Neutrophil (primary cell): ENCODE measurements around the gene IQSEC1.

Source experiments
- H3K27ac ChIP-seq: fragments of 200-600 bp; sonication (generic); 2 replicates; pipeline ENCODE4 v1.5.1; 2016; ENCODE audit warnings: mild to moderate bottlenecking, moderate library complexity
- H3K27me3 ChIP-seq: fragments of 200-600 bp; sonication (generic); 2 replicates; pipeline ENCODE4 v1.6.0; 2016; ENCODE audit warnings: mild to moderate bottlenecking
- H3K36me3 ChIP-seq: fragments of 200-600 bp; sonication (generic); 2 replicates; pipeline ENCODE4 v1.5.1; 2017
- H3K4me1 ChIP-seq, 2 experiments: fragments of 200-600 bp in 1 of 2; sonication (generic) in 1 of 2; 1 replicate in 1 of 2; 2 replicates in 1 of 2; pipeline versions ENCODE4 v1.5.1 to v1.6.1; 2013 to 2016; ENCODE audit warnings: low read depth in 1 of 2, low read length in 1 of 2, mild to moderate bottlenecking in 1 of 2, moderate library complexity in 1 of 2; ENCODE audit not compliant: control insufficient read depth in 1 of 2, insufficient read depth in 1 of 2
- H3K4me3 ChIP-seq, 2 experiments: fragments of 200-600 bp in 1 of 2; sonication (generic) in 1 of 2; 1 replicate in 1 of 2; 2 replicates in 1 of 2; pipeline ENCODE4 v1.5.1; 2013 to 2016; ENCODE audit warnings: low read depth in 1 of 2, low read length in 1 of 2, mild to moderate bottlenecking in 1 of 2, moderate library complexity in 1 of 2
- H3K9me3 ChIP-seq: fragments of 200-600 bp; sonication (generic); 2 replicates; pipeline ENCODE4 v1.5.1; 2016
- TF ChIP-seq, protein P1 (sequence below): fragments of 200-600 bp; sonication (generic); IDR thresholded peaks from 2 replicates; pipeline ENCODE4 v1.5.1; 2016; ENCODE audit warnings: antibody characterized with exemption

IQSEC1 gene

DNA sequence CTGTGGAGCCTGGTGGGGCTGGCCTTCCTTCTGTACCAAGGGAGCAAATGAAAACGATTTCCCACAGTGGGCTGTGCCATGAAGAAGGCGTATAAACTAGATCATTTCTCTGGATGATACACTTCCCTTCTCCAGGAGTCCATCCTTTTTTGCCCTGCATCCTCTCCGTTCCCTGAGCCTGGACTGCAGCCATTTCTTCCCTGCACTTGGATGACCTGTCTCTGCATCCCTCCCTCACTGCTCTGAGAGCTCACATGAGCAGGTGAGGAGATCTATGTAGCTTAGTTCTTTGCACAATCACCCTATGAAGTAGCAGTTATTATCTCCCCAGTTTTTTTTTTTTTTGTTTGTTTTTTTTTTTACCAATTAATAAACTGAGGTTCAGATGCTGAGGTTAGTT, 46.7 kb downstream of the IQSEC1 start:
- Histone ChIP-seq H3K9me3 (no peaks in the 10 kb centered on the region), H3K27me3 (no peaks in the 10 kb centered on the region), H3K4me3 (no peak overlapping the region), H3K4me1 (no peaks in the 10 kb centered on the region), H3K36me3 (no peaks in the 10 kb centered on the region), H3K27ac (no peak overlapping the region)
- TF ChIP-seq, protein P1, sequence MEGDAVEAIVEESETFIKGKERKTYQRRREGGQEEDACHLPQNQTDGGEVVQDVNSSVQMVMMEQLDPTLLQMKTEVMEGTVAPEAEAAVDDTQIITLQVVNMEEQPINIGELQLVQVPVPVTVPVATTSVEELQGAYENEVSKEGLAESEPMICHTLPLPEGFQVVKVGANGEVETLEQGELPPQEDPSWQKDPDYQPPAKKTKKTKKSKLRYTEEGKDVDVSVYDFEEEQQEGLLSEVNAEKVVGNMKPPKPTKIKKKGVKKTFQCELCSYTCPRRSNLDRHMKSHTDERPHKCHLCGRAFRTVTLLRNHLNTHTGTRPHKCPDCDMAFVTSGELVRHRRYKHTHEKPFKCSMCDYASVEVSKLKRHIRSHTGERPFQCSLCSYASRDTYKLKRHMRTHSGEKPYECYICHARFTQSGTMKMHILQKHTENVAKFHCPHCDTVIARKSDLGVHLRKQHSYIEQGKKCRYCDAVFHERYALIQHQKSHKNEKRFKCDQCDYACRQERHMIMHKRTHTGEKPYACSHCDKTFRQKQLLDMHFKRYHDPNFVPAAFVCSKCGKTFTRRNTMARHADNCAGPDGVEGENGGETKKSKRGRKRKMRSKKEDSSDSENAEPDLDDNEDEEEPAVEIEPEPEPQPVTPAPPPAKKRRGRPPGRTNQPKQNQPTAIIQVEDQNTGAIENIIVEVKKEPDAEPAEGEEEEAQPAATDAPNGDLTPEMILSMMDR = no peak

DNA sequence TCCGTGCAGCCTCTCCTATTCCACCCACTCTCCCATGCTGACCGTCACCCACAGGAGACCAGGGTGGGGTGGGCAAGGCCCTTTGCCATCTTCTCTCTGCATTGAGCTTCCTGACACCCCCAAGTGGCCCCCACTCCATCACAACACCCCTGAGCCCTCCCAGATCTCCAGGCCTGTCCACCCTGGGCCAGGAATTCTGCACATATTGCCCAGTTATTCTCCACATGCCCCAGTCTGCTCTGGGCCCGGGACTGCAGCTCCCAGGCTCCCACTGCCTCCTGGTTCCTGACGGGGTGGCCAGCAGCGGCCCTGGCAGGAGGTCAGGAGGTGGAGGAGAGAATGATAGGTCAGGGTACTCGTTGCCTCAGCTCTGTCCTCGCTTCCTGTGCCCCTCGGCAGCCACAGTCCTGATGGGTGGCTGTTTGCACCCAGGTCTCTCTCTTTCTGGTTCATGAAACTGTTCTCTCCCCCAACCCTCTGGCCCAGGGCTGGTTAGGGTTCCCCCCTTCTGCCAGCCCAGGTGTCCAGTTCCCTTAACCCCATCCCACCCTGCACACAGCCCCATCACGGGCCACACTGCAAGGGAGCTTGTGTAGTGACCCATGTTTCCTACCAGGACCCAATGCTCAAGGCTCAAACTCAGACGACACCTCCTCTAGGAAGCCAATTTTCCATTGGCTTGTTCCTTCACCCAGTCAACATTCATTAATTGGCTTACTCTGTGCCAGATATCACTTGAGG, 47.3 kb downstream of the IQSEC1 start:
- no peak overlapping the region for H3K4me3 ChIP-seq
- no peaks in the 10 kb centered on the region for H3K9me3 ChIP-seq
- TF ChIP-seq, protein P1 = no peak
- H3K27me3 ChIP-seq = no peaks in the 10 kb centered on the region
- H3K27ac ChIP-seq = no peak overlapping the region
- H3K4me1 ChIP-seq = no peaks in the 10 kb centered on the region
- no peaks in the 10 kb centered on the region for H3K36me3 ChIP-seq

DNA sequence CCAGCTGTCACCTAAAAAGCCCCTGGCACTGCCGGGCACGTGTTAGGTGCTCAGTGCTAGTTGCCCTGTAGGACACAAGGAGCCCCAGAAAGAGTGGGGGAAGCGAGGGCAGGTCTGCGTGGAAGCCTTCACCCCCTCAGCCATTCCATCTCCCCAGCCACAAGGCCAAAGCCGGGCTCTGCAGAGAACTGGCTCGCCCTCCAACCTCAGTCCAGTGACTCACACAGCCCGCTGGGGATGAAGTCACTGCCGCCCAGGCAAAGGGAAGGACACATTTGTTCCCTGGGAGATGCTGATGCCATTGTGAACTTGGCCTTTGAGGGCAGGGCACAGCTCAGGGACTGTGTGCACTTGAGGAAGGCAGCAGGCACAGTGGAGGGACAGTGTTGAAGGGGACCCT, 48.1 kb downstream of the IQSEC1 start:
- Histone ChIP-seq H3K27me3 (no peaks in the 10 kb centered on the region), H3K4me3 (no peak overlapping the region), H3K36me3 (no peaks in the 10 kb centered on the region), H3K27ac (no peak overlapping the region), H3K9me3 (no peaks in the 10 kb centered on the region), H3K4me1 (no peaks in the 10 kb centered on the region)
- TF ChIP-seq, protein P1 = no peak

DNA sequence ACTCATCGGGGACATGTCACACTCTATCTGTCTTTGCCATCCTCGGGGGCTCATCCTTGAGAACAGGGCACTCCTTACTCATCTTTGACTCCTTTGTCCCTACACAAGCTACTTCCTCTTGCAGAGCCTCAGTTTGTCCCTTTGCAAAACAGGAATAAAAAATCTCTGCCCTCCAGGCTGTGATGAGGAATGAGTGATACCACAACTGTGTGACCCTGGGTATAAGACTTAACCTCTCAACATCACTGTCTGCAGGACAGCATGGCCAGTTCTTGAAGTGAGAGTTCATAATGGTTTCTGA, 48.5 kb downstream of the IQSEC1 start:
- H3K4me3 ChIP-seq = no peak overlapping the region
- H3K4me1 ChIP-seq = no peaks in the 10 kb centered on the region

DNA sequence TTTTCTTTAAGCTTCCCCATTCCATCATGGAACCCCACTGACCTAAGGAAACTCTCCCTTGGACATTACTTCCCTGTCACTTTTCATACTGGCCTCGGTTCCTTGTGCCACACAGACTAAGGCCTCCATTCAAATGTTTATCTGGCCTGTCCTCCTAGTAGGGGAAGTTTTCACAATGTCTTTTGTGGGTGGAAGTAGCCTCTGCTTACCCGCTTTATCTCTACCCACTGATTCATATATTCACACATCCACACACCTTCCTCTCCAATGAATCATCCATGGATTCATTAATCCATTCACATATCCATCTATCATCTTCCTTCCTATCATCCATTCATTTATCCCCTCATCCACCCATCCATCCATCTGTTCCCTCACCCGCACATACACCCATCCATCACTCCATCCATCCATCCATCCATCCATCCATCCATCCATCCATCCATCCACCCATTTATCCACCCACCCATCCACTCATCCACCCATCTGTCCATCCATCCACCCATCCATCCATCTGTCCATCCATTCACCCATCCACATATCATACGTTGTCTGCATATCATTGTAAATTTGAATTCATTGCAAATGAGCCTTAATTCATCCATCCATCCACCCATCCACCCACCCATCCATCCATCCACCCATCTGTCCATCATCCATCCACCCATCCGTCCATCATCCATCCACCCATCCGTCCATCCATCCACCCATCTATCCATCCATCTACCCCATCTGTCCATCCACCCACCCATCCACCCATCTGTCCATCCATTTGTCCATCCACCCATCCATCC, 49.1 kb downstream of the IQSEC1 start:
- no peaks in the 10 kb centered on the region for H3K27me3 ChIP-seq
- no peak overlapping the region for H3K27ac ChIP-seq
- no peaks in the 10 kb centered on the region for H3K4me1 ChIP-seq
- no peak overlapping the region for H3K4me3 ChIP-seq
- H3K9me3 ChIP-seq = no peaks in the 10 kb centered on the region
- TF ChIP-seq, protein P1 = no peak
- no peaks in the 10 kb centered on the region for H3K36me3 ChIP-seq

More for the DNA sequence above, 48.5 kb downstream of the IQSEC1 start:
- Histone ChIP-seq H3K27me3 (no peaks in the 10 kb centered on the region), H3K27ac (no peak overlapping the region), H3K36me3 (no peaks in the 10 kb centered on the region), H3K9me3 (no peaks in the 10 kb centered on the region)
- TF ChIP-seq, protein P1 = no peak
